IMR-90 (cell line): ENCODE measurements around the gene CCDC40. TPM values are rescaled to one million over a fixed set of nuclear protein-coding genes. Genes with fewer than 3 reads are reported as not detected.

Source experiments
- ATAC-seq: fragments of 200-7000 bp; cut with Tn5 transposase; 2 replicates; pipeline ENCODE4 v1.9.1; 2020; ENCODE audit warnings: low read depth, mild to moderate bottlenecking, moderate library complexity
- BruUV-seq: library from RNA; stranded (reverse); fragments of 400-500 nt; replicated peaks from 2 replicates; lab custom pipeline; 2021; lab: Mats Ljungman, UMichigan
- CTCF ChIA-PET: fragments of 300-600 bp; formaldehyde crosslinking; extraction: SDS; loops from one replicate; lab custom pipeline; 2021; ENCODE audit warnings: antibody characterized with exemption; lab: Yijun Ruan, JAX
- POLR2A ChIA-PET: fragments of 300-600 bp; sonication (Branson Sonifier 250); formaldehyde crosslinking; loops from one replicate; lab custom pipeline; 2022; ENCODE audit warnings: antibody characterized with exemption; ENCODE audit not compliant: unreplicated experiment; lab: Charles Lee
- DNase-seq: peaks from one replicate; pipeline ENCODE4 v3.0.0; 2013
- H2AFZ ChIP-seq: replicated peaks from 2 replicates; pipeline ENCODE3; 2013; ENCODE audit warnings: low read length, mild to moderate bottlenecking; ENCODE audit not compliant: poor library complexity
- H2AK5ac ChIP-seq: 2 replicates; pipeline ENCODE4 v1.6.1; 2013; ENCODE audit warnings: low read depth, low read length, inconsistent platforms
- H2AK9ac ChIP-seq: replicated peaks from 2 replicates; pipeline ENCODE3; 2013; ENCODE audit warnings: mild to moderate bottlenecking, low read depth, low read length, moderate library complexity; ENCODE audit not compliant: poor library complexity
- H2BK120ac ChIP-seq: 2 replicates; pipeline ENCODE4 v1.6.1; 2013; ENCODE audit warnings: low read depth, low read length, inconsistent platforms
- H2BK15ac ChIP-seq: 3 replicates; pipeline ENCODE4 v1.6.1; 2013; ENCODE audit warnings: low read depth, low read length, inconsistent platforms
- H2BK20ac ChIP-seq: 2 replicates; pipeline ENCODE4 v1.6.1; 2013; ENCODE audit warnings: low read depth, mild to moderate bottlenecking, inconsistent platforms, low read length, moderate library complexity
- H2BK5ac ChIP-seq: 2 replicates; pipeline ENCODE4 v1.6.1; 2013; ENCODE audit warnings: mild to moderate bottlenecking, low read depth, low read length, inconsistent platforms; ENCODE audit not compliant: poor library complexity, severe bottlenecking
- H3K14ac ChIP-seq: replicated peaks from 2 replicates; pipeline ENCODE4 v1.6.1; 2013; ENCODE audit warnings: low read depth, low read length, inconsistent platforms
- H3K18ac ChIP-seq: 2 replicates; pipeline ENCODE4 v1.6.1; 2013; ENCODE audit warnings: low read depth, low read length, control low read depth
- H3K23ac ChIP-seq: 2 replicates; pipeline ENCODE4 v1.6.1; 2013; ENCODE audit warnings: low read depth, low read length, inconsistent platforms
- H3K27ac ChIP-seq: 2 replicates; pipeline ENCODE4 v1.5.1; 2013; ENCODE audit warnings: mild to moderate bottlenecking, control low read depth, low read length; ENCODE audit not compliant: insufficient read depth
- H3K27me3 ChIP-seq: 2 replicates; pipeline ENCODE4 v1.6.1; 2013; ENCODE audit warnings: low read length; ENCODE audit not compliant: control insufficient read depth, insufficient read depth
- H3K36me3 ChIP-seq: 2 replicates; pipeline ENCODE4 v1.6.1; 2013; ENCODE audit warnings: low read length, mixed read lengths; ENCODE audit not compliant: control insufficient read depth, insufficient read depth
- H3K4ac ChIP-seq: 2 replicates; pipeline ENCODE4 v1.6.1; 2013; ENCODE audit warnings: low read depth, low read length, inconsistent platforms
- H3K4me1 ChIP-seq: 2 replicates; pipeline ENCODE4 v1.6.1; 2013; ENCODE audit warnings: low read length, mixed read lengths; ENCODE audit not compliant: control insufficient read depth, insufficient read depth
- H3K4me2 ChIP-seq: 2 replicates; pipeline ENCODE4 v1.6.1; 2013; ENCODE audit warnings: low read depth, mild to moderate bottlenecking, control low read depth, low read length, moderate library complexity
- H3K4me3 ChIP-seq: 2 replicates; pipeline ENCODE4 v1.5.1; 2013; ENCODE audit warnings: low read depth, mild to moderate bottlenecking, control low read depth, low read length, moderate library complexity; ENCODE audit not compliant: insufficient read depth
- H3K56ac ChIP-seq: 2 replicates; pipeline ENCODE4 v1.6.1; 2013; ENCODE audit warnings: low read length, inconsistent platforms; ENCODE audit not compliant: insufficient read depth; ENCODE audit errors: extremely low read depth
- H3K79me1 ChIP-seq, 2 experiments: 2 replicates each; pipeline ENCODE4 v1.6.1; 2013; ENCODE audit warnings: low read length in 2 of 2, inconsistent platforms in 1 of 2, low read depth in 1 of 2
- H3K9ac ChIP-seq: 2 replicates; pipeline ENCODE4 v1.6.1; 2013; ENCODE audit warnings: low read depth, low read length, control low read depth
- H3K9me1 ChIP-seq: 2 replicates; pipeline ENCODE4 v1.6.1; 2013; ENCODE audit warnings: low read length, inconsistent platforms; ENCODE audit not compliant: insufficient read depth
- H3K9me3 ChIP-seq: 2 replicates; pipeline ENCODE4 v1.6.1; 2013; ENCODE audit warnings: low read length; ENCODE audit not compliant: control insufficient read depth, insufficient read depth
- H4K20me1 ChIP-seq: 2 replicates; pipeline ENCODE4 v1.6.1; 2013; ENCODE audit warnings: low read length, inconsistent platforms; ENCODE audit not compliant: insufficient read depth
- H4K5ac ChIP-seq: 2 replicates; pipeline ENCODE4 v1.6.1; 2013; ENCODE audit warnings: mild to moderate bottlenecking, low read depth, low read length, control low read depth
- H4K8ac ChIP-seq, 2 experiments: 2 replicates each; pipeline ENCODE4 v1.6.1; 2013; ENCODE audit warnings: low read depth in 2 of 2, low read length in 2 of 2, control low read depth in 1 of 2, inconsistent platforms in 1 of 2
- H4K91ac ChIP-seq: 2 replicates; pipeline ENCODE4 v1.6.1; 2013; ENCODE audit warnings: low read depth, low read length, inconsistent platforms; ENCODE audit not compliant: insufficient read depth
- BHLHE40 ChIP-seq: fragments of 150-350 bp; IDR thresholded peaks from 2 replicates; pipeline ENCODE4 v1.6.1; 2016; ENCODE audit warnings: mild to moderate bottlenecking, low read depth, low read length
- CEBPB ChIP-seq: IDR thresholded peaks from 2 replicates; pipeline ENCODE4 v1.6.1; 2012; ENCODE audit warnings: low read depth, low read length, improper control_type of control experiment
- FOS ChIP-seq: fragments of 150-350 bp; IDR thresholded peaks from 2 replicates; pipeline ENCODE4 v1.6.1; 2016; ENCODE audit warnings: low read depth, low read length
- MAFK ChIP-seq: IDR thresholded peaks from 2 replicates; pipeline ENCODE4 v1.6.1; 2012; ENCODE audit warnings: low read depth, low read length, improper control_type of control experiment
- NFE2L2 ChIP-seq: fragments of 150-350 bp; IDR thresholded peaks from 2 replicates; pipeline ENCODE4 v1.6.1; 2016; ENCODE audit warnings: low read depth, mild to moderate bottlenecking, low read length
- RCOR1 ChIP-seq: IDR thresholded peaks from 2 replicates; pipeline ENCODE4 v1.6.1; 2012; ENCODE audit warnings: mild to moderate bottlenecking, low read length, improper control_type of control experiment; ENCODE audit not compliant: insufficient replicate concordance
- SMC3 ChIP-seq: fragments of 150-350 bp; IDR thresholded peaks from 2 replicates; pipeline ENCODE4 v1.6.1; 2016; ENCODE audit warnings: low read depth, mild to moderate bottlenecking, antibody characterized with exemption, low read length, moderate library complexity
- WGBS, 2 experiments: methylation state at CpG; one replicate each; pipeline versions ENCODE4 v1.1.5 to v1.1.7; 2013; ENCODE audit warnings: missing lambda C conversion rate in 2 of 2; ENCODE audit not compliant: insufficient read length in 1 of 2; ENCODE audit errors: extremely low coverage in 2 of 2; 5-methylcytosine and 5-hydroxymethylcytosine counted together
- dilution Hi-C: fragments of 300-500 bp; cut with HindIII; formaldehyde crosslinking; loops from one replicate; pipeline ENCODE4 v1.14.3; 2018; ENCODE audit warnings: low sequenced_read_pairs; ENCODE audit not compliant: unreplicated experiment
- in situ Hi-C: fragments of 300-500 bp; cut with MboI; formaldehyde crosslinking; loops from 3 replicates; pipeline ENCODE4 v1.14.3; 2019; ENCODE audit warnings: low sequenced_read_pairs, inconsistent platforms, mixed read lengths
- intact Hi-C: fragments of 100-400 bp; cut with micrococcal nuclease; formaldehyde crosslinking; loops from 2 replicates; pipeline ENCODE4 v1.10.0; 2022
- polyA plus RNA-seq, 3 experiments: library from polyadenylated mRNA; depleted of rRNA; stranded (reverse); fragments of >200 nt; gene quantifications; 2 replicates each; pipeline ENCODE4 v1.2.3, GENCODE V29; 2012; ENCODE audit warnings: low replicate concordance in 1 of 3
- total RNA-seq: library from RNA; depleted of rRNA; stranded (reverse); fragments of >200 nt; gene quantifications from 2 replicates; pipeline ENCODE4 v1.2.3, GENCODE V29; 2012

The CCDC40 gene
- total and polyA plus RNA-seq, 2 of the 4 experiments (the other 2 are of a cell fraction), result 0.90 to 4.7 TPM

- DNase-seq (peak; percentile 74), ATAC-seq (peak; percentile 88)
- Histone ChIP-seq H4K91ac (no peak overlapping the region), H3K9me1 (peaks cover 41% of the 10 kb centered on the region), H2BK120ac (no peak overlapping the region), H3K23ac (peak overlapping the region; percentile 74; the same call in 1 of the 2 replicates), H3K36me3 (no peaks in the 10 kb centered on the region), H3K27ac (peak overlapping the region; percentile 26; the same call in 1 of the 2 replicates), H3K18ac (no peak overlapping the region), H2BK20ac (0 out of 2 replicates have a peak overlapping the region, but pooled peaks have one; percentile 28), H2AK9ac (peak overlapping the region; percentile 51), H2AK5ac (peak overlapping the region; percentile 44; the same call in 1 of the 2 replicates), H3K9ac (no peak overlapping the region), H2BK15ac (no peak overlapping the region), H3K4me1 (peaks cover 23% of the 10 kb centered on the region), H3K4me3 (no peak overlapping the region), H2BK5ac (no peak overlapping the region), H3K27me3 (no peaks in the 10 kb centered on the region), H3K4ac (0 out of 2 replicates have a peak overlapping the region, but pooled peaks have one; percentile 26), H4K5ac (no peak overlapping the region), H3K9me3 (no peaks in the 10 kb centered on the region), H4K20me1 (peaks cover 80% of the 10 kb centered on the region), H3K14ac (no peak overlapping the region), H3K56ac (no peak overlapping the region), H2AFZ (peak overlapping the region; percentile 37), H4K8ac (no peak overlapping the region), H3K79me1 (peaks cover 78 to 94% of the 10 kb centered on the region in 2 experiments), H3K4me2 (peak overlapping the region; percentile 64; the same call in 1 of the 2 replicates)
- intact Hi-C loops (no loop called here), in situ Hi-C loops (no loop called here), dilution Hi-C loops (no loop called here)
- POLR2A ChIA-PET, result no interaction called here
- CTCF ChIA-PET, result interaction anchor here (0.7 kb wide), 1 partner anchor 86 kb away, joined by 3 read pairs; no protein-coding TSS in a partner anchor
- 27% methylated on average over 3 of the region's 9 CpGs; no CpG with 5 or more reads in 1 of the 2 experiments for WGBS, 2 experiments
- no TSS peak for BruUV-seq
- peak; percentile 58 for TF ChIP-seq CEBPB
- TF ChIP-seq MAFK, result no peak
- TF ChIP-seq RCOR1, result no peak
- no peak for TF ChIP-seq NFE2L2
- no peak for TF ChIP-seq SMC3
- no peak for TF ChIP-seq BHLHE40
- TF ChIP-seq FOS, result peak; percentile 32; the same call in 1 of the 2 replicates
Measured at GRCh38 chr17:80029258-80029974, 7.0 kb upstream of the CCDC40 start.
